Measurements from ENCODE around the gene SLC35F6.
"Not testable (repeated sequence)": the region's sequence is repeated elsewhere in the genome, so short reads cannot be mapped to it uniquely, and the experiment has no call there.

SLC35F6 gene

DNA sequence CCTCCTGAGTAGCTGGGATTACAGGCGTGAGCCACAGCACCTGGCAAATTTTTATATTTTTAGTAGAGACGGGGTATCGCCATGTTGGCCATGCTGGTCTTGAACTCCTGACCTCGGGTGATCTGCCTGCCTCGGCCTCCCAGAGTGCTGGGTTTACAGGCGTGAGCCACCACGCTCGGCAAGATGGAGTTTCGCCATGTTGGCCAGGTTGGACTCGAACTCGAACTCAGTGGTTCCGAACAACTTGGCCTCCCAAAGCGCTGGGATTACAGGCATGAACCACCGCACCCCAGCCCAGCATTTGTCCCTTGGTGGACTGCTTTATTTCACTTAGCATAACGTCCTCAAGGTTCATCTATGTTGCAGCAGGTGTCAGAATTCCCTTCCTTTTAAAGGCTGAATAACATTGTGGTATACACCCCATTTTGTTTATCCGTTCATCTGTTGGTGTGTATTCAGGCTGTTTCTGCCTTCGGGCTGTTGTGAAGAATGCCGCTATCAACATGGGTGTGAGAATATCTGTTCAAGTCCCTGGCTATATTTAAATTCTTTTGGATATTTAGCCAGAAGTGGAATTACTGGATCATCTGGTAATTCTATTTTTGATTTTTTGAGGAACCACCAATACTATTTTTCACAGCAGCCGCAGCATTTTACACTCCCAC, 20.6 kb downstream of the SLC35F6 start:
- no peak for DNase-seq (ENCODE audit: low spot score)

DNA sequence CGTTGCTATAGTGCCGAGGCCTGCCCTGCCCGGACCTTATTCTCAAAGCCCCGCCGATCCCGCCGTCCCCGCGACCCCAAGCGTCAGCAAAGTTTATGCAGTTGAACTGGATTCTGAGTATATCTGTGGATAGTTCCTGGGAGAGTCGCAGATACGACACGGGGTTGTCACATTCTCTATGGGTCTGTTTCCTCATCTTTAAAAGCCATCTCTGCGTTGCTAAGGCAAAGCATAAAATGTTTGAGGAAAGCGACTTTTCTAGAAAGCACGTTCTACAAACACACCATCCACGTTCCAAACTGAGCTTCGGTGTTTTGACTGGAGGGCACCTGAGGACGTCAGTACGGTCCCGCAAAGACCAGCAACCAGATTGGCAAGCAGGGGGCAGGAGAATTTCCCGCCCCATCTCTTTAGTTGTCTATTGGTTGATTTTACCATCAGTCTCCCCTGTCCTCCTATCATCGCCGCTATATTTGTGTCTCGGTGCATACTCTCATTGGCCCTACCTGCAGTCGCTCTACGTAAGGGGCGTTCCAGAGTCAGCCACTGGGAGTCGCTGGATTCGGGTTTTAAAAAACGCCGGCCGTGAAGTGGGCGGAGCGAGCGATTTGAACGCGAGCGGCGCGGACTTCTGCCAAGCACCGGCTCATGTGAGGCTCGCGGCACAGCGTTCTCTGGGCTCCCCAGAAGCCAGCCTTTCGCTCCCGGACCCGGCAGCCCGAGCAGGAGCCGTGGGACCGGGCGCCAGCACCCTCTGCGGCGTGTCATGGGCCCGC, 21.5 kb downstream of the SLC35F6 start, which contains the start of gene CENPA:
CENPA (plus strand) TSS at position 626 of the 776 bp plus-strand sequence; CDS start at position 767, 141 bp downstream.
- peak; percentile 97 for DNase-seq (ENCODE audit: low spot score)

DNA sequence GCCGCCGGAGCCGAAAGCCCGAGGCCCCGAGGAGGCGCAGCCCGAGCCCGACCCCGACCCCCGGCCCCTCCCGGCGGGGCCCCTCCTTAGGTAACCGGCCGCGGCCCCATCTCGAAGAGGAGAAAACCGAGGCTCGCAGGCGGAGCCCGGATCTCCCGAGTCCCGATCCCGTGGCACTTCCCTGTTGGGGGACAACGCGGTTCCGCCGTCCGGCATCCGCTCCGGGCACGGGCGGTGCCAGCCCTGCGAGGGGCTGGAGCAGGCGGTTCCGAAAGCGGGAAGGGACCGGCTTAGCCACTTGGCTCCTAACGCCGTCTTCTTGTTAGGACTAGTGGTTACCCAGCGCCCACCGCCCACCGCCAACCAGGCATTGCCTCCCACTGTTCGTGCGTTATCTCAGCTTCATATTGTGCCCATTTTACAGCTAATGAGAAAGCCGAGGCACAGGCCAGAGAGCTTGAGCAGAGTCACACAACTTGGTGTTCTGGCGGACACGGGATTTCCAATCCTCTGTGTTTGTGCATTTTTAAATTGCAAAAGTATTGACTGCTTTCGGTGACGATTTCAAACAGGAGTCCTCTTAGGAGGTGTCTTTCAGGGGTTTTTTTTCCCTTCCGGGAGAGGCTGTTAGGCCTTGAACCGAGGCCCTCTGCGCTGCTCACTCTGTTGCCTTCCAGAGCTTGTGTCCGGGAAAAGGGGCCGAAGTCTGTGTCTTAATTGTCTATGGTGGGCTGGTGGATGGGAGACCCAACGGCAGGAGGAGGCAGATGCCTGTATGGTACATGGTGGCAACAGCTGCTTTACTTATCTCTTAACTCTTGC, 22.3 kb downstream of the SLC35F6 start:
- no peak for DNase-seq (ENCODE audit: low spot score)

DNA sequence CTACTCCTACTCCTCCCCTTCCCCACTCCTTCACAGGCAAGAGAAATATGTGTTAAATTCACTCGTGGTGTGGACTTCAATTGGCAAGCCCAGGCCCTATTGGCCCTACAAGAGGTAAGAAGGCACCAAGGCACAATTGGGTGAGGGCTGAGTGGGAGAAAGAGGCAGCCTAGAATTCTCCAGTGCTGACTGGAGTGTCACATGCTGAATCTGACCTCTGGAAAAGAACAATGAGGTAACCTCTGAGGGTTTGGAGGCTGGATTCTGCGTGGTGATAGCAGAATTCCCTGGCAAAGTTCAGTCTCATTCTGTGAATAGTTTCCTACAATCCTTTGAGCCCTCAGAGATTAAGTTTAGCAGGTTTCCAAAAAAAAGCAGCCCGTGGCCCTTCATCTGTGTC, 28.6 kb downstream of the SLC35F6 start:
- no peak for DNase-seq (ENCODE audit: low spot score)

GRCh38 chr2:26793518-26793917, 29.4 kb downstream of the SLC35F6 start:
- no peak for DNase-seq (ENCODE audit: low spot score)

- not testable (repeated sequence) for DNase-seq (ENCODE audit: low spot score)
Measured at GRCh38 chr2:26795135-26795534, 31.1 kb downstream of the SLC35F6 start.

- DNase-seq (ENCODE audit: low spot score) = no peak
Measured at GRCh38 chr2:26801328-26801727, 37.2 kb downstream of the SLC35F6 start.

DNA sequence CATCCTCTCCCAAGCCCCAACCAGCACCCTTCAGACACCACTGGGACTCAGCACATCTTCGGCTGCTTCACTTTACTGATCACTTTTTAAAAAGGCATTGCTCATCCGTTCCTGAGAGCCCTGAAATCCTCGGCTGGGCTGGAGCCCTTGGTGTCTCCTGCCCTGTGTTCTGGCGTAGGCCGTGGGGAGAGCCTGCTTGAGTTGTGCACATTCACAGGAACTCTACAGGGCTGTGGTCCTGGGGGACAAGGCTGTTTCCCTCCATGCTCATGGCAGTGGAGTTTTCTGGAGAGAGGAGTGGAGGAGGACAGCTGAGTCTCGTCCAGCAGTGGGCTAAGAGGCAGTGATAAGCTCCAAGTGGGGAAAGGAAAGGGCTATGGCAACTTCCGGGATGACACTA, 37.7 kb downstream of the SLC35F6 start:
- DNase-seq (ENCODE audit: low spot score) = no peak

DNA sequence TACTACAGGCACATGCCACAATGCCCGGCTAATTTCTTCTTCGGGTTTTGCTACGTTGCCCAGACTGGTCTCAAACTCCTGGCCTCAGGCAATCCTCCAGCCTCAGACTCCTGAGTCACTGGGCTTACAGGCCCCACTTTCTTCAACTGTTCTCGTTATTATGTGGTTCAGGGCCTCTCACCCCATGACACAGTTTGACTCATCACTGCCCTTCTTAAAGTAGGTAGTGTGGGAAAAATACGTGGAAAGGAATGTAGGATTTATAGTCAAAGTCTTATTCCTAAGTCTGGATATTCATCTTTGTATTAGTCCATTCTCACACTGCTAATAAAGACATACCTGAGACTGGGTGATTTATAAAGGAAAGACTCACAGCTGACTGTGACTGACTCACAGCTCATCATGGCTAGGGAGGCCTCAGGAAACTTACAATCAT, 41.2 kb downstream of the SLC35F6 start:
- no peak for DNase-seq (ENCODE audit: low spot score)

DNA sequence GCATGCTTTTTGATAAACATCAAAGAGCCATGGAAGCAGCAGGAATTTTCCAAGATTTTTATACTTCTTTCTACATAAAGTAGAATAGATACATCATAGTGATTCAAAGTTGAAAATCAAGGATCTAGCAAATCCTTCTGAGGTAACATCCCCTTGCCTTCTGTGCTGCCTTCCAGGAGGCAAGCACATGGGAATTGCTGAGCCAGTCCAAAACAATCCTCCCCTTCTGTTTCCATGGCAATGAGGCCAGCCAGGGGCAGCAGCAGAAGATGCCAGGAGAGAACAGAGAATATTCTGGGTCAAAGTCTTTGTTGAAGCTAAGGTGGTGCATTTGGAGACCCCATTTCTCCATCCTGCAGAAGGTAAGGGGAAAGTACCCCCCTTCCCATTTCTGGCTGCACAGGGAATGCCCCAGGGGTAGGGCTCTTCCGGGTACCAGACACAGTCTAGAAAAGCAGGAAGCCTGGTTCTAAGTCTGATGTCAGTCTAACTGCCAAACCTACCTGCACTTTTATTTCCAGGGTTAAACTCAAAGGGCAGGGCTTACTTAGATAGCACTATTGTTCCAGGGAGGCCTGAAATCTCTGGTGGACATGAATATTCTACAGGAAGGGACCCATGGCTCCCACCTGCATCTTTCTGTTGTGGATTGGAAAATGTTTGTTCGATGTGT, 43.8 kb downstream of the SLC35F6 start:
- no peak for DNase-seq (ENCODE audit: low spot score)

GRCh38 chr2:26809211-26809610, 45.1 kb downstream of the SLC35F6 start:
- DNase-seq (ENCODE audit: low spot score) = no peak

DNA sequence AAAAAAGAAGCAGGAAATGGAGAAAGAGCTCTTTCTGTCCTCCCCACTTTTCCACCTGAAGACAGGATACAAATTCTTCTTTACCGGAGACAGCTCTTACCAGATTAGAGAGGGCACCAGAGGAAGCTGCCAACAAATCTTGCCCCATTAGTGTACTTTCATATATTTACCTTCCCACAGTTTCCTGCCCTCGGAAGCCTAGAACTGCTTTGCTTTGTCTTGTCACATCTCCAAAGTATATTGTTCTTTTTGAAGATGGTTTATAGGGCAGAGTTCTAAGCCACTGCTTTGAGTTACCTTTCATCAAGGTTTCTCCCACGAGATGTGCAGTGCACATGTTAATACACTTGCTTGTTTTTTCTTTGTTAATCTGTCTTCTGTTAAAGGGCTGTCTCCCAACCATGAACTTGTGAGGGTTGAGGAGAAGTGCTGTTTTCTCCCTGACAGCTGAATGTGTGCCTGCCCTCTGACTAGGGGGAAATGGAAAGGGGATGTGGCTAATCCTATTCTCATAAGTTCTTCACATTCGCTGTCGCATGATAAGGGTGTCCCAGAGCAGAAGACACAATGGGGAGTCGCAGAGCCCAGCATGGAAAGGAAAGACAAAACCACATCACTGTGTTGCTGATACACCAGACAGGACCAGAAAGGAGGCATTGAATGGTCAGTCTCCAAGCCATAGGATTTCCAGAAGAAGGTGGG, 45.9 kb downstream of the SLC35F6 start:
- DNase-seq (ENCODE audit: low spot score) = no peak

- DNase-seq (ENCODE audit: low spot score) = no peak
Measured at GRCh38 chr2:26811261-26811660, 47.2 kb downstream of the SLC35F6 start.

- DNase-seq (ENCODE audit: low spot score) = no peak
Measured at GRCh38 chr2:26811791-26812694, 48.0 kb downstream of the SLC35F6 start.

- DNase-seq (ENCODE audit: low spot score) = no peak
Measured at GRCh38 chr2:26812731-26813130, 48.6 kb downstream of the SLC35F6 start.

DNA sequence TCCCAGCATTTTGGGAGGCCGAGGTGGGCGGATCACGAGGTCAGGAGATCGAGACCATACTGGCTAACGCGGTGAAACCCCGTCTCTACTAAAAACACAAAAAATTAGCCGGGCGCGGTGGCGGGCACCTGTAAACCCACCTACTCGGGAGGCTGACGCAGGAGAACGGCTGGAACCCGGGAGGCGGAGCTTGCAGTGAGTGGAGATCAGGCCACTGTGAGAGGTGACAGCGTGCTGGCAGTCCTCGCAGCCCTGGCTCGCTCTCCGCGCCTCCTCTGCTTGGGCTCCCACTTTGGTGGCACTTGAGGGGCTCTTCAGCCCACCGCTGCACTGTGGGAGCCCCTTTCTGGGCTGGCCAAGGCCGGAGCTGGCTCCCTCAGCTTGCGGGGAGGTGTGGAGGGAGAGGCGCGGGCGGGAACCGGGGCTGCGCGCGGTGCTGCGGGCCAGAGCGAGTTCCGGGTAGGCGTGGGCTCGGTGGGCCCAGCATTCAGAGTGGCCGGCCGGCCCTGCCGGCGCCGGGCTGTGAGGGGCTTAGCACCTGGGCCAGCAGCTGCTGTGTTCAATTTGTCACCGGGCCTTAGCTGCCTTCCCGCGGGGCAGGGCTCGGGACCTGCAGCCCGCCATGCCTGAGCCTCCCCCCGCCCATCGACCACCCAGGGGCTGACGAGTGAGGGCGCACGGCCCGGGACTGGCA, 50.1 kb downstream of the SLC35F6 start:
- DNase-seq (ENCODE audit: low spot score) = not testable (repeated sequence)

- peak; percentile 7 for DNase-seq (ENCODE audit: low spot score)
Measured at GRCh38 chr2:26816893-26817292, 52.8 kb downstream of the SLC35F6 start.

- DNase-seq (ENCODE audit: low spot score) = no peak
Measured at GRCh38 chr2:26818255-26818654, 54.2 kb downstream of the SLC35F6 start.

DNA sequence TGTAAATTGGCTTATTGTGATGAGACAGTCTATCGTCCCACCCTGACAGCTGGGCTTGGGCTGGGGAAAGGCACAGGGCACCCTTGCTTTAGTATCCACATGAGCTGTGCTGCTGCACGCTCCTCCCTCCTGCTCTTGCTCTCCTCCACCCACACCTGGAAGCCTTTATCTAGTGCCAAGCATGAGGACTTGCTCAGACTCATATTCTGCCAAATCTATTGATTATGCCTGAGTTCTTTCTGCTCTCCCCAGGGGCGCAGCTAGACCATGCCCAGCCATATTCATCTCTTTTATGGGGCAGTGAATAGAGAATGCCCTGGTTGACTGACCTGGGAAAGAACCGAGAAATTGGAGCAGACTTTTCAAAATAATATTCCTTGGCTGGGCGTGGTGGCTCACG, 54.9 kb downstream of the SLC35F6 start:
- no peak for DNase-seq (ENCODE audit: low spot score)

DNA sequence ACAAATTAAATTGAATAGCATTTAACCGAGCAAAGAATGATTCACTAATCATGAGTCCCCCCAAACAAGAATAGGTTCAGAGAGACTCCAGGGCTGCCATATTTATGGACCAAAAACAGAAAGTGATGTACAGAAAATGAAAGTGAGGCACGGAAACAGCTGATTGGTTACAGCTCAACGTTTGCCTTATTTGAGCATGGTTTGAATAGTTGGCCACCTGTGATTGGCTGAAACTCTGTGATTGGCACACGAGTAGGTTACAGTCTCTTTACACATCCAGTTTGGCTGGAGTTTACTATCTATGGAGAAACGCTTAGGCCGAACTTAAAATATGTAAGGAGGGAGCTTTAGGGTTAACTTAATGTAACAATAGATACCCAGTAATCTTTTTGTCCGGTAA, 56.8 kb downstream of the SLC35F6 start:
- DNase-seq (ENCODE audit: low spot score) = no peak

Measured in LoVo (cell line).